ENCODE measurements around the gene TELO2.

GRCh38 chr16:1457489-1458245, 35.5 kb upstream of the TELO2 start:
- TF ChIP-seq CTCF (IDR thresholded peaks at IDR 0.05; ENCODE audit: low read depth, low read length) (no peak), EZH2phosphoT487 (IDR thresholded peaks at IDR 0.05; ENCODE audit: low read depth) (no peak)
